Inferior parietal cortex (tissue), 1 donor: ENCODE results near the gene METTL2B.
"Not testable (repeated sequence)": the region's sequence is repeated elsewhere in the genome, so short reads cannot be mapped to it uniquely, and the experiment has no call there.

Experiments used
- DNase-seq: peaks from one replicate; pipeline ENCODE4 v3.0.0-alpha.2; 2016; ENCODE audit errors: extremely low spot score

METTL2B gene

DNA sequence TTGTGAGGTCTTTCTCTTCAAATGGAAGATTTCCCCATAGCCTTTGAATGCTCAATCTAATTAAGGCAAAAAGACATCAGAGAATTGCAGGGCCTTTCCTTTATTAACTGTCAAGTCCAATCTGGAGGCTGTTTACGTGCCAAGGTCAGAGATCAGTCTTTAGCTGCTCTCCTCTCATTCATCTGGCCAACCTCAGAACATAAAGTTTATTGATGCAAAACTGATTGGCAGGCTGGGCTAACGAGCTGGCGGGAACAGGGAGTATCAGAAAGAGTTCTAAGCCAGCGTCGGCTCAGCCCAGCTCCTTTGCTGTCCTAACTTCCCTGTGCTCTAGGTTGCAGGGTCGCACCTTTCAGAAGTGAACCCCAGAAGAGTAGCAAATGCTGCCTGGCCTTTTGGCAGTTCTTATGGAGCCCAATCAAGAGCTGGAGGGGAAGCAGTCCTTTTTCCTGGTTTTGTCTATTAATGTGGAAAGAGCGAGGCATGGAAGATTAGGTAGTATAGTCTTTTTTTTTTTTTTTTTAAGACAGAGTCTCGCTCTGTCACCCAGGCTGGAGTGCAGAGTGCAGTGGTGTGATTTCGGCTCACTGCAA, 47.5 kb downstream of the METTL2B start:
- DNase-seq: not testable (repeated sequence)

DNA sequence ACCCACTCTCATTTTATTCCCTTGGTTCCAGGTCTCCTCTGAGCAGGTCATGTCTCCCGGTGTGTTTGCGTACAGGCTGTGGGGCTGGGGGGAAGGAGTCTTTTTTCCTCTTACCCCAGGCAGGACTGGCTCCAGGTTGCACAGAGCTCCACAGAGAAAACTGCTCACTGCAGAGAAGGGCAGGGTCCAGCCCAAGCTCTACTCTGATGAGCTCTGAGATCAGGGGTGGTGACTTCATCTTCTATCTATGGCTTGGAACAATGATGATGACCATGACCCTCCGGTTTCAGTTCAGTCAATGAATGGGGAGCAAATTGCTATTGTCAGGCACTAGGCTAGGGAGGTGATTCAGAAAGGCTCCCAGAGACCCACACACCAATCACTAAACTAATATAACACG, 49.0 kb downstream of the METTL2B start:
- not testable (repeated sequence) for DNase-seq

DNA sequence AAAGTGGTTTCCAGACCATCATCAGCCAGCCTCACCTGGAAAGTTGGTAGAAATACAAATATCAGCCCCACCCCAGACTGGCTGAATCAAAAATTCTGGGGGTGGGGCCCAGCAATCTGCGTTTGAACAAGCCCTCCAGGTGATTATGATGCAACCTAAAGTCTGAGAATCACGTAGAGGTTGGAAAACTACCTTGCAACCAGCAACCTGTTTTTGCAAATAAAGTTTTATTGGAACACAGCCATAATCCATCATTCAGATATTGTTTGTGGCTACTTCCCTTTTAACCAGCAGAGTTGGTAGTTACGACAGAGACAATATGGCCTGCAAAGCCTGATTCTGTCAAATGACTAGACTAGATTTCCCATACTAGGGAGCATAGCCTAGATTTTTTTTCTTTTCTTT, 49.5 kb downstream of the METTL2B start:
- not testable (repeated sequence) for DNase-seq

DNA sequence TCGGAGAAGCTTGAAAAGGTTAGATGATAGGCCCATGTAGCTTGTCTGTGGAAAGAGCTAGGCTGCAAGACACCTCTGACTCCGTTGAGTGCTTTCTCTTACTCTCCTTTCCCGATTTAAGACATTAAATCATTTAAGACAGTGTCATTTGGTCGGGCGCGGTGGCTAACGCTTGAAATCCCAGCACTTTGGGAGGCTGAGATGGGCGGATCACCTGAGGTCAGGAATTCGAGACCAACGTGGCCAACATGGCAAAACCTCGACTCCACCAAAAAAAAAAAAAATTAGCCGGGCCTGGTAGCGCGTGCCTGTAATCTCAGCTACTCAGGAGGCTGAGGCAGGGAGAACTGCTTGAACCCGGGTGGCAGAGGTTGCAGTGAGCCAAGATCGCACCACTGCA, 52.6 kb downstream of the METTL2B start:
- DNase-seq: not testable (repeated sequence)

DNA sequence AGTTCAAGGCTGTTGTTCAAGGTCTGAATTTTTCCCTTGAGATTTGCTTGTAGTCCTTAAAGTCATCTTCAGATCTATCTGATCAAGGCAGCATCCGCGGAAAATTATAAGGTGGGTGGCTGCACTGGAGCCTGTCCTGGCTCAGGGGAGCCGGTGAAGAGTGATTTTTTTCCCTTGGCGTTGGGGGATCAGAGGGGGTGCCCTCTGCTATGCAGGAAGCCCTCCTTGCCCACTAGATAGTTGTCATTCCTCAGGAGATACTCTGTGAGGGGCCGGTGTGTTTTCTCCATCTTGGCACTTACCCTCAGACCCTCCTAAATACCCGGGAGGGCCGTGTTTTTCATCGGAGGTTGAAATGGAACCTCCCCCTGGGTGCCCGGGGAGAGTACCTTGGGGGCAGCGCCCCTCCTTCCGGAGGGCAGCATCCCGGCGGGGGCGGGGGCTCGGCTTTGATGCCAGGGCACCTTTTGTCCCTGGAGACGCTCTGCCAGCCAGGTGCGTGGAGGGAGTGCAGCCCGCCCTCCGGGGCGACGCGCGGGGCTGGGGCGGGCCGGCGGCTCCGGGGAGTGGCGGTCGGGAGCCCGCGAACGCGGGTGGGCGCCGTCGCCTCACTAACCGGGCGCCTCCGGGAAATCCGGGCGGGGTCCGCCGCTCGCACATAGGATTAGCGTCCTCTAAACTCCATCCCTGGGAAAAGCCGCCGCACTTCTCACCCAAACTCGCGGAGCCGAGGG, 53.7 kb downstream of the METTL2B start:
- not testable (repeated sequence) for DNase-seq

DNA sequence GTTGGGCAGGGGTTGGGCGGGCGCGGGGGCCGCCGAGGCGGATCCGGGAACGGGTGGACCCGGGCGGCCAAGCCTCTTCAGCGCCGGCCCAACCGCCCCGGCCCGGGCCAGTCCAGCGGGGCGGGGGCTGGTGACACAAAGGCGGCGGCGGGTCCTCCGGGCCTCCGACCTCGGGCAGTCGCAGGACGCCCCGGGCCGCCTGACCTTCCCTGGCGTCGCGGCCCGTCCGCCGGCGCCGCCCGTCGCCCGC, 54.2 kb downstream of the METTL2B start:
- no peak for DNase-seq

DNA sequence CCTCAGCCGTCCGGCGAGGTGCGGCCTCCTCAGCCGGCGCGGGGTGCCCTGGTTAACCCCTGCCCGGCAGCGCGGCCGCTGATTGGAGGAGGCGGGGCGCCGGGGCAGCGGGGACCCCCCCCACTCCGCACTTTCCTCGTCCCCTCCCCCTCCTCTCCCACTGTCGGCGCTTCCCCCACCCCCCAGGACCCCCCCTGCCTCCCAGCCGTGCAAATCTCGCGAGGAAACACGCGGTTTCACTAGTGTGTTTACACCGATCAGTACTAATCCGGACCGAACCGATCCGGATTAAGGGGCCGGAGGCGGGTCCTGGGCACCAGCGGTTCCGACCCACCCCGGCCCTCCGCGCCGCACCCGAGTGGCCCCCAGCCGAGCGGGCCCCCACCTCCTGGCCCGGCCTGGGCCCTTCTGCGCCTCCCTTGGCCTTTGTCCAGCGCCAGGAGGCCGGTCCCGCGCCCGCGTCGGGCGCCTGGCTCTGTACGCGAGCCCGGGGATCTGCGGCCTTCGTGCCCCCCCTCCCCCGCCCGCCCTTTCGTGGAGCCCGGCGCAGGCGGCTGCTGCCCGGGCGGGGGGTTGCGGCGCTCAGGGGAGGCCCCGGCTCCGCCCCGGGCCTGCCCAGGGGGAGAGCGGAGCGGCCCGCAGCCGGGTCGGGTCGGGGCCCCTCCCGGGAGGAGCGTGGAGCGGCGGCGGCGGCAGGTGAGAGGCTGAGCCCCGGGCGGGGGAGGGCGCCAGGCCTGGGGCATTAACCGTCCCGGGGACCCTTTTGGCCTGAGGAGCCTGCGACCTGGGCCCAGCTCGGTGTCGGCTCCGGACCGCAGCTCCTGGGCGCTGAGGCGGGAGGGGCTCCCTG, 54.8 kb downstream of the METTL2B start:
- DNase-seq: peak; percentile 62

DNA sequence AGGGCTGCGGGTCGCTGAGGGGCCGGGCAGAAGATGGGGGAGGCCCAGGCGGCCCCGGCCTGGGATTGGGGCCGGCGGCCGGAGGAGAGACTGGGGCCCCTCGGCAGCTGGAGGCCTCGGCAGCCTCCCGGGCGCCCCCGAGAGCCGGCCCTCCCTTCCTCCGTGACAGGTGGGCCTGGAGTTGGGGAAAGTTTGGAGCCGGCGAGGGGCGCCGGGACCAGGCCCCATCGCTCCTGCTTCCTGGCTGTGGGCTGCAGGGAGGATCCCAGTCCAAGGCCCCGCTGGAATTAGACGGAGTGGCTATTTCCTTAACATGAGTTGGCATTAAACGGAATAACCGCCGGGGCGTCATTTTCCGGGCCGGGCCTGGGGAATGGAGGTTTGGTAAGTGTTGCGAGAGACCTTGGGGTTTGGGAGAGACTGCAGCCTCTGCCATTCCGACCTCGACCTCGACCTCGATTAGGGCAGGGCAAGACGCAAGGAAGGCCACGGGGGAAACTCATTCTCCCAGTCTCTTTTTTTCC, 55.5 kb downstream of the METTL2B start:
- peak; percentile 14 for DNase-seq

DNA sequence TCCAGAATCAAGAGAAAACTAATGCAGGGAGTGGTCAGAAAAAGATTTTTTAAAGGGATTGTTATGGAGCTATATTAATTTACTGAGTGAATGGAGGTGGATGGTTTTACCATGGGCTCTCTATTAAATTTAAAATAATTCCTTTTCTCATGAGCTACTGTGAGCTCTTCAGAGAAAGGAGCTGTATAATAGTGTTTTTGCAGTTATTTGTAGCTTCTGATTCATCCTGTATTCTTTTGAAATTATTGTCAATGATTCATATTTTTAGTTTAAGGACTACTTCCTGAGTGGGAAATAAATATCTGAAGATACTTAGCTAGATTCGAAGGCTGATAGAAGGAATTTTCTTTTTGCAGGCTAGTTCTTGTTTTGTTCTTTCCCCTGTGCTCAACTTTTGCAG, 56.4 kb downstream of the METTL2B start:
- not testable (repeated sequence) for DNase-seq

DNA sequence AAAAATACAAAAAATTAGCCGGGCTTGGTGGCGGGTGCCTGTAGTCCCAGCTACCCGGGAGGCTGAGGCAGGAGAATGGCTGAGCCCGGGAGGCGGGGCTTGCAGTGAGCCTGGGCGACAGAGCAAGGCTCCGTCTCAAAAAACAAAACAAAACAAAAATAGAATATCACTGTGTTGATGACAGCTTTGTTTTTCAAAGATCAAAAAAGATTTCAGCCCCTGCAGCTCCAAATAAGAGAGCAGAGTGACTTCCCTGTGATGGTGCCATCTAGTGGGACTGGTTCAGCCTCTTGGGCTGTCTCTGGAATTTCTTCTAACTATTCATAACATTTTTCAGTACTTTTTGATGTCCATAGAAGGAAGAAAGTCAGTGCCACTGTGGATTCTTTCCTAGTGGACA, 60.9 kb downstream of the METTL2B start:
- not testable (repeated sequence) for DNase-seq

DNA sequence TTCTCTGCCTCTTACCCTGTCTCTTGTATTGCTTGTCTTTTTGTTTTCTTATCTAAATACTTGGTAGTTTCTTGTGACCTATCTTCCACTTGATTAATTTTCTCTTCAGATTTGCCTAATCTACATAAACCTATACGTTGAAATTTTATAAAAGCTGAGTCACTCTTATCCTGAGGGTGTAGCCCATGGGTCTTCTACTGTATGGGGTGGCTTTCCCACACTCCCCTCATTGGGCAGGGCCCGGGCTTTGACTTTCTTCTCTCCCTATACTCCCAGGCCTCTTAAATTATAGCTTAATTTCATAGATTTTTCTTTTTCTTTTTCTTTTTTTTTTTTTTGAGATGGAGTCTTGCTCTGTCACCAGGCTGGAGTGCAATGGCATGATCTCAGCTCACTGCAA, 66.0 kb downstream of the METTL2B start:
- DNase-seq: not testable (repeated sequence)

DNA sequence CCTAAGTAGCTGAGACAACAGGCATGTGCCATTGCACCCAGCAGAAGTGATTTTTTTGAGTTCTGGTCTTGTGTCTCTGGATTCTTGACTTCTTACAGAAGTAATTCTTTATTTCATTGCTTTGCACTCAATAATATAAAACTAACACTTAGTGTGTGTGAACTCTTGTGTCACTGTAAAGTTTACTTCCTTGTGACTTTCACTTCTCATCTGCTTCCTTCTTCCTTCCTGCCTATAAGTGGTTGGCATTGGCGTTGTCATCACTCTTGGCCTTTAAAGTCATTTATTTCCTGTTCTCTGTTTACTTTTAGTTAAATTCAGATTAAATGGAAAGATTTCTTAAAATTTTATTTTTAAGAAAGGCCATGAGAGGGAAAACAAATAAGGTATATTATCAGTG, 66.8 kb downstream of the METTL2B start:
- DNase-seq: not testable (repeated sequence)

DNA sequence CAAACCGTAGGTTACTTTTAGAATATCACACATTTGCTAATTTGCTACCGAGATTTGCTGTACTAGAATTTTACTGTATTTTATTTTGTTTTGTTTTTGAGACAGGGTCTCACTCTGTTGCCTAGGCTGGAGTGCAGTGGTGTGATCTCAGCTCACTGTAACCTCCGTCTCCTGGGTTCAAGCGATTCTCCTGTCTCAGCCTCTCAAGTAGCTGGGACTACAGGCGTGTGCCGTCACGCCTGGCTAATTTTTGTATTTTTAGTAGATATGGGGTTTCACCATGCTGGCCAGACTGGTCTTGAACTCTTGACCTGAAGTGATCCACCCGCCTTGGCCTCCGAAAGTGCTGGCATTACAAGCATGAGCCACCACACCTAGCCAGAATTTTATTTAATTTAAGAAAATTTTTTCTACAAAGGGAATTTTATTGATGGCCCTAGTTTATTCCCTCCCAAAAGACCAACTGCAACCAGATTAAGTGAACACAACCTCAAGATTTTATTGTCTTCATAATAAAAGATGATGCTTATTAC, 69.8 kb downstream of the METTL2B start:
- DNase-seq: not testable (repeated sequence)

DNA sequence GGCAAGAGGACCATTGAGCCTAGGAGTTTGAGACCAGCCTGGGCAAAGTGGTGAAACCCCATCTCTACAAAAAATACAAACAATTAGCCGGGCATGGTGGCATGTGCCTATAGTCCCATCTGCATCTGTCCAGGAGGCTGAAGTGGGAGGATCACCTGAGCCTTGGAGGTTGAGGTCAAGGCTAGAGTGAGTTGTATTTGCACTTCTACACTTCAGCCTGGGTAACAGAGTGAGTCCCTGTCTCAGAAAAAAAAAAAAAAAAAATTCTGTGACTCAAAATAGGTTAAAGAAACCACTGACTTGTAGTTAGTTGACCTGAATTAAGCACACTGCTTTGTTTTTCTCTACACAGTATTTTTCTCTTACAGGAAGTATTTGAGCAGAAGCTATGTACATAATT, 74.4 kb downstream of the METTL2B start:
- DNase-seq: no peak

DNA sequence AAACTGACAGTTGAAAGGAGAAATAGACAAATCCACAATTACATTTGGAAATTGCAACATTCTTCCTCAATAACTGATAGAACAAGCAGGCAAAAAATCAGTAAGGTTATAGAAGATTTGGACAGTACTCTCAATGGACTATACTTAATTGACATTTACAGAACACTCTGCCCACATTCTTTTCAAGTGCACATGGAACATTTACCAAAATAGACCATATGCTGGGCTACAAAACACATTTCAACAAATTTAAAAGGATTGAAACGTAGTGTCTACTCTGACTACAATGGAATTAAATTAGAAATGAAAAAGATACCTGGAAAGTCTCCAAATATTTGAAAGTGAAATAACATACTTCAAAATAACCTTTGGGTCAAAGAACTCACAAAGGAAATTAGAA, 77.8 kb downstream of the METTL2B start:
- DNase-seq: not testable (repeated sequence)
